HCT116 (cell line): ENCODE results near the gene HMGXB4. TPM values are rescaled to one million over a fixed set of nuclear protein-coding genes. Genes with fewer than 3 reads are reported as not detected.

Experiments
- ATAC-seq: fragments of 200-7000 bp; cut with Tn5 transposase; 2 replicates; pipeline ENCODE4 v1.9.1; 2020; ENCODE audit warnings: mild to moderate bottlenecking, moderate library complexity
- BruUV-seq: library from RNA; stranded (reverse); fragments of 400-500 nt; replicated peaks from 2 replicates; lab custom pipeline; 2021; lab: Mats Ljungman, UMichigan
- CTCF ChIA-PET: fragments of 300-600 bp; sonication (Branson Sonifier 250); formaldehyde crosslinking; loops from one replicate; lab custom pipeline; 2021; ENCODE audit warnings: antibody characterized with exemption; lab: Charles Lee
- POLR2A ChIA-PET: fragments of 300-600, 350-600 bp; sonication (Branson Sonifier 250); formaldehyde crosslinking; loops from one replicate; lab custom pipeline; 2021; ENCODE audit warnings: antibody characterized with exemption; lab: Charles Lee
- RAD21 ChIA-PET, 2 experiments: fragments of 300-600 bp; sonication (Branson Sonifier 250); formaldehyde crosslinking; loops; one replicate each; lab custom pipeline; 2023; ENCODE audit warnings: low total read pairs in 2 of 2; ENCODE audit not compliant: uncharacterized antibody in 2 of 2, unreplicated experiment in 2 of 2, low non-redundant PET in 1 of 2; lab: Charles Lee
- DNase-seq: peaks from one replicate; pipeline ENCODE4 v3.0.0-alpha.2; 2010; ENCODE audit warnings: low read depth, low spot score
- H2AFZ ChIP-seq: fragments of 200-600 bp; shearing (Covaris generic), sonication (generic); 2 replicates; pipeline ENCODE4 v1.6.1; 2017; ENCODE audit warnings: low read depth, mixed run types, mixed read lengths, antibody characterized with exemption, low read length; ENCODE audit not compliant: poor library complexity, severe bottlenecking
- H3K27ac ChIP-seq: 2 replicates; pipeline ENCODE4 v1.5.1; 2012; ENCODE audit warnings: low read depth, low read length
- H3K27me3 ChIP-seq: fragments of 200-600 bp; sonication (generic); 2 replicates; pipeline ENCODE4 v1.6.1; 2016; ENCODE audit warnings: mixed run types, low read length, mixed read lengths; ENCODE audit not compliant: insufficient read depth
- H3K36me3 ChIP-seq, 2 experiments: fragments of 200-500 bp in 1 of 2; fragments of 200-600 bp in 1 of 2; sonication (Bioruptor generic) in 1 of 2; sonication (generic) in 1 of 2; 2 replicates each; pipeline versions ENCODE4 v1.5.1 to v1.6.1; 2014 to 2016; ENCODE audit warnings: low read length in 2 of 2, inconsistent platforms in 1 of 2, mixed read lengths in 1 of 2, mixed run types in 1 of 2; ENCODE audit not compliant: insufficient read depth in 2 of 2, control insufficient read depth in 1 of 2
- H3K4me1 ChIP-seq, 2 experiments: fragments of 200-600 bp in 1 of 2; sonication (generic) in 1 of 2; 2 replicates each; pipeline versions ENCODE4 v1.5.1 to v1.6.1; 2012 to 2017; ENCODE audit warnings: low read length in 2 of 2, inconsistent platforms in 1 of 2, mild to moderate bottlenecking in 1 of 2, mixed read lengths in 1 of 2, mixed run types in 1 of 2, moderate library complexity in 1 of 2; ENCODE audit not compliant: insufficient read depth in 2 of 2, control insufficient read depth in 1 of 2
- H3K4me2 ChIP-seq: fragments of 200-600 bp; sonication (generic); 2 replicates; pipeline ENCODE4 v1.6.1; 2017; ENCODE audit warnings: mixed run types, low read length, mixed read lengths
- H3K4me3 ChIP-seq, 2 experiments: fragments of 200-600 bp in 1 of 2; sonication (generic) in 1 of 2; replicated peaks in 1 of 2; 2 replicates each; pipeline ENCODE4 v1.5.1; 2011 to 2016; ENCODE audit warnings: low read length in 2 of 2, control low read depth in 1 of 2, low read depth in 1 of 2, mild to moderate bottlenecking in 1 of 2, mixed read lengths in 1 of 2, mixed run types in 1 of 2
- H3K79me2 ChIP-seq: fragments of 200-600 bp; sonication (generic); 2 replicates; pipeline ENCODE4 v1.6.1; 2017; ENCODE audit warnings: mild to moderate bottlenecking, mixed run types, low read length, moderate library complexity, mixed read lengths; ENCODE audit not compliant: insufficient read depth
- H3K9ac ChIP-seq: fragments of 200-600 bp; sonication (generic); 2 replicates; pipeline ENCODE4 v1.6.1; 2016; ENCODE audit warnings: low read length, mixed read lengths
- H3K9me2 ChIP-seq: fragments of 200-600 bp; sonication (generic), shearing (Covaris generic); 2 replicates; pipeline ENCODE4 v1.6.1; 2017; ENCODE audit warnings: mixed run types, mild to moderate bottlenecking, moderate library complexity; ENCODE audit not compliant: insufficient read depth
- H3K9me3 ChIP-seq, 2 experiments: fragments of 200-500 bp in 1 of 2; fragments of 200-600 bp in 1 of 2; sonication (Bioruptor generic) in 1 of 2; sonication (generic) in 1 of 2; 2 replicates each; pipeline ENCODE4 v1.6.1; 2014 to 2017; ENCODE audit warnings: low read length in 2 of 2, mixed read lengths in 2 of 2, inconsistent platforms in 1 of 2, low read depth in 1 of 2, mild to moderate bottlenecking in 1 of 2, mixed run types in 1 of 2, moderate library complexity in 1 of 2; ENCODE audit not compliant: control insufficient read depth in 1 of 2, insufficient read depth in 1 of 2
- H4K20me1 ChIP-seq: fragments of 200-600 bp; sonication (generic), shearing (Covaris generic); 2 replicates; pipeline ENCODE4 v1.6.1; 2017; ENCODE audit warnings: mixed run types, mild to moderate bottlenecking, moderate library complexity; ENCODE audit not compliant: insufficient read depth
- ATF3 ChIP-seq: IDR thresholded peaks from 2 replicates; pipeline ENCODE4 v1.6.1; 2012
- CBX3 ChIP-seq: IDR thresholded peaks from 2 replicates; pipeline ENCODE4 v1.6.1; 2012; ENCODE audit warnings: low read depth
- CTCF ChIP-seq, 3 experiments: fragments of 200-600 bp in 1 of 3; sonication (generic) in 1 of 3; IDR thresholded peaks in 2 of 3; conservative IDR thresholded peaks in 1 of 3; 2 replicates each; pipeline ENCODE4 v1.5.1; 2012 to 2017; ENCODE audit warnings: low read depth in 2 of 3, low read length in 2 of 3, antibody characterized with exemption in 1 of 3, borderline replicate concordance in 1 of 3, control low read depth in 1 of 3, mild to moderate bottlenecking in 1 of 3, mixed read lengths in 1 of 3, mixed run types in 1 of 3, moderate library complexity in 1 of 3; ENCODE audit not compliant: insufficient read depth in 1 of 3
- EGR1 ChIP-seq: IDR thresholded peaks from 2 replicates; pipeline ENCODE4 v1.6.1; 2012; ENCODE audit warnings: low read depth
- ELF1 ChIP-seq: IDR thresholded peaks from 2 replicates; pipeline ENCODE4 v1.6.1; 2012; ENCODE audit warnings: low read depth, borderline replicate concordance
- EZH2phosphoT487 ChIP-seq: fragments of 200-600 bp; IDR thresholded peaks from 2 replicates; pipeline ENCODE4 v1.6.1; 2018; ENCODE audit warnings: antibody characterized with exemption, borderline replicate concordance
- JUND ChIP-seq: IDR thresholded peaks from 2 replicates; pipeline ENCODE4 v1.6.1; 2012
- MAX ChIP-seq: IDR thresholded peaks from 2 replicates; pipeline ENCODE4 v1.6.1; 2012
- POLR2A ChIP-seq: IDR thresholded peaks from 2 replicates; pipeline ENCODE4 v1.7.0; 2011; ENCODE audit warnings: borderline replicate concordance; ENCODE audit not compliant: insufficient read depth, insufficient read length; ENCODE audit errors: extremely low read depth
- POLR2AphosphoS5 ChIP-seq: IDR thresholded peaks from 2 replicates; pipeline ENCODE4 v1.6.1; 2011; ENCODE audit warnings: mild to moderate bottlenecking, low read depth, low read length, moderate library complexity
- RAD21 ChIP-seq: IDR thresholded peaks from 2 replicates; pipeline ENCODE4 v1.6.1; 2012; ENCODE audit warnings: low read depth, mild to moderate bottlenecking
- REST ChIP-seq: IDR thresholded peaks from 2 replicates; pipeline ENCODE4 v1.6.1; 2012; ENCODE audit warnings: low read depth
- SIN3A ChIP-seq: IDR thresholded peaks from 2 replicates; pipeline ENCODE4 v1.6.1; 2012; ENCODE audit warnings: low read depth
- SP1 ChIP-seq: IDR thresholded peaks from 2 replicates; pipeline ENCODE4 v1.6.1; 2012; ENCODE audit warnings: low read depth
- SRF ChIP-seq: IDR thresholded peaks from 2 replicates; pipeline ENCODE4 v1.6.1; 2012; ENCODE audit warnings: low read depth
- TCF7L2 ChIP-seq: IDR thresholded peaks from 2 replicates; pipeline ENCODE4 v1.7.0; 2011; ENCODE audit warnings: borderline replicate concordance, inconsistent platforms; ENCODE audit not compliant: insufficient read depth, insufficient read length; ENCODE audit errors: extremely low read depth
- YY1 ChIP-seq: IDR thresholded peaks from 2 replicates; pipeline ENCODE4 v1.6.1; 2011; ENCODE audit warnings: low read length, low read depth, moderate library complexity, mild to moderate bottlenecking; ENCODE audit not compliant: insufficient replicate concordance; ENCODE audit errors: extremely low read depth
- ZBTB33 ChIP-seq: IDR thresholded peaks from 2 replicates; pipeline ENCODE4 v1.6.1; 2011; ENCODE audit warnings: mild to moderate bottlenecking, low read length, moderate library complexity; ENCODE audit not compliant: insufficient replicate concordance; ENCODE audit errors: extremely low read depth
- ZFX ChIP-seq: fragments of 450-650 bp; IDR thresholded peaks from 2 replicates; pipeline ENCODE4 v1.6.1; 2017
- ZNF274 ChIP-seq: fragments of 200-500 bp; sonication (Bioruptor generic); IDR thresholded peaks from 2 replicates; pipeline ENCODE4 v1.6.1; 2014; ENCODE audit warnings: mild to moderate bottlenecking, low read depth, low read length, inconsistent platforms
- intact Hi-C: fragments of 100-400 bp; cut with micrococcal nuclease; formaldehyde crosslinking; loops from 2 replicates; pipeline ENCODE4 v1.10.0; 2022
- total RNA-seq: library from RNA; stranded (reverse); gene quantifications from one replicate; pipeline ENCODE4 v1.2.1, GENCODE V29; 2021; ENCODE audit not compliant: unreplicated experiment

Gene HMGXB4
- total RNA-seq, 1 experiment from 2014 or later, result 36.7 TPM

GRCh38 chr22:35330258-35330861, 73.1 kb downstream of the HMGXB4 start:
- Histone ChIP-seq H3K9ac (no peak overlapping the region), H2AFZ (no peak overlapping the region), H3K4me3 (no peak overlapping the region), H3K4me1 (no peaks in the 10 kb centered on the region), H3K4me2 (no peak overlapping the region), H3K36me3 (peaks cover 0 to 6% of the 10 kb centered on the region in 2 experiments; a peak in 1 of 4 replicates), H3K79me2 (no peaks in the 10 kb centered on the region), H4K20me1 (no peaks in the 10 kb centered on the region), H3K27me3 (no peaks in the 10 kb centered on the region), H3K27ac (no peak overlapping the region), H3K9me3 (no peaks in the 10 kb centered on the region), H3K9me2 (no peaks in the 10 kb centered on the region)
- ChIA-PET RAD21 (no interaction called here), CTCF (no interaction called here), POLR2A (no interaction called here)
- intact Hi-C loops, result no loop called here
- DNase-seq (no peak), ATAC-seq (no peak)
- TF ChIP-seq ZBTB33 (no peak), ZFX (no peak), YY1 (no peak), REST (no peak), POLR2AphosphoS5 (no peak), POLR2A (no peak), CBX3 (no peak), SIN3A (no peak), SRF (no peak), ATF3 (no peak), RAD21 (no peak), EZH2phosphoT487 (no peak), JUND (no peak), ZNF274 (no peak), MAX (no peak), SP1 (no peak), CTCF (IDR thresholded peaks at IDR 0.05 in 2 of 3, conservative IDR thresholded peaks at IDR 0.05 in 1 of 3; ENCODE audit: borderline replicate concordance in 1 of 3, insufficient read depth in 1 of 3, low read depth in 2 of 3, low read length in 2 of 3) (no peak), ELF1 (no peak), EGR1 (no peak), TCF7L2 (no peak)
- no TSS peak for BruUV-seq
